OCI-LY7 (cell line): ENCODE data around the gene AIM2. TPM values are rescaled to one million over a fixed set of nuclear protein-coding genes. Genes with fewer than 3 reads are reported as not detected.
"Not testable (repeated sequence)": the region's sequence is repeated elsewhere in the genome, so short reads cannot be mapped to it uniquely, and the experiment has no call there.

Experiments used
- BruUV-seq: library from RNA; stranded (reverse); fragments of 400-500 nt; replicated peaks from 2 replicates; lab custom pipeline; 2021; lab: Mats Ljungman, UMichigan
- CTCF ChIA-PET: fragments of 300-600 bp; sonication (Branson Sonifier 250); formaldehyde crosslinking; loops from one replicate; lab custom pipeline; 2022; ENCODE audit warnings: antibody characterized with exemption; ENCODE audit not compliant: unreplicated experiment; lab: Charles Lee
- POLR2A ChIA-PET: fragments of 300-600 bp; sonication (Branson Sonifier 250); formaldehyde crosslinking; loops from one replicate; lab custom pipeline; 2022; ENCODE audit warnings: antibody characterized with exemption; lab: Charles Lee
- DNase-seq: peaks from one replicate; pipeline ENCODE4 v3.0.0-alpha.2; 2015; ENCODE audit warnings: low spot score
- H2AFZ ChIP-seq: fragments of 200-600 bp; sonication (generic), shearing (Covaris generic); 2 replicates; pipeline ENCODE4 v1.6.1; 2014; ENCODE audit warnings: mild to moderate bottlenecking, antibody characterized with exemption, low read length, moderate library complexity
- H3K27ac ChIP-seq: fragments of 200-600 bp; sonication (generic); 2 replicates; pipeline ENCODE4 v1.5.1; 2014; ENCODE audit warnings: mixed run types, low read depth, mild to moderate bottlenecking, moderate library complexity, low read length, inconsistent platforms; ENCODE audit not compliant: poor library complexity, severe bottlenecking
- H3K36me3 ChIP-seq: fragments of 200-600 bp; sonication (generic); 2 replicates; pipeline ENCODE4 v1.6.1; 2014; ENCODE audit warnings: mild to moderate bottlenecking, antibody characterized with exemption, low read length, moderate library complexity, mixed read lengths; ENCODE audit not compliant: insufficient read depth
- H3K4me1 ChIP-seq: fragments of 200-600 bp; sonication (generic); 2 replicates; pipeline ENCODE4 v1.5.1; 2014; ENCODE audit warnings: mild to moderate bottlenecking, low read length; ENCODE audit not compliant: insufficient read depth, poor library complexity, severe bottlenecking
- H3K4me2 ChIP-seq: fragments of 200-600 bp; sonication (generic); 2 replicates; pipeline ENCODE4 v1.6.1; 2014; ENCODE audit warnings: mild to moderate bottlenecking, low read length
- H3K4me3 ChIP-seq: fragments of 200-600 bp; sonication (generic); 2 replicates; pipeline ENCODE4 v1.5.1; 2014; ENCODE audit warnings: mild to moderate bottlenecking, low read depth, low read length; ENCODE audit not compliant: poor library complexity, severe bottlenecking
- H3K79me2 ChIP-seq: fragments of 200-600 bp; sonication (generic); 2 replicates; pipeline ENCODE4 v1.6.1; 2016; ENCODE audit warnings: low read depth, mild to moderate bottlenecking, low read length, moderate library complexity, mixed read lengths; ENCODE audit not compliant: insufficient read depth
- H3K9me2 ChIP-seq: fragments of 200-600 bp; sonication (generic); 2 replicates; pipeline ENCODE4 v1.6.1; 2016; ENCODE audit warnings: mild to moderate bottlenecking, low read length, mixed read lengths; ENCODE audit not compliant: insufficient read depth
- H3K9me3 ChIP-seq: fragments of 200-600 bp; sonication (generic); 2 replicates; pipeline ENCODE4 v1.6.1; 2014; ENCODE audit warnings: mild to moderate bottlenecking, mixed run types, low read length, mixed read lengths
- H4K20me1 ChIP-seq: fragments of 200-600 bp; sonication (generic); 2 replicates; pipeline ENCODE4 v1.6.1; 2014; ENCODE audit warnings: mild to moderate bottlenecking, antibody characterized with exemption, low read length, moderate library complexity, mixed read lengths; ENCODE audit not compliant: insufficient read depth
- EZH2phosphoT487 ChIP-seq: fragments of 200-600 bp; sonication (generic); IDR thresholded peaks from 2 replicates; pipeline ENCODE4 v1.6.1; 2018; ENCODE audit warnings: low read depth, borderline replicate concordance, mild to moderate bottlenecking, mixed run types, antibody characterized with exemption, low read length, moderate library complexity, mixed read lengths
- intact Hi-C: fragments of 100-400 bp; cut with micrococcal nuclease; formaldehyde crosslinking; loops from one replicate; pipeline ENCODE4 v1.10.0; 2022; ENCODE audit not compliant: unreplicated experiment
- total RNA-seq, 2 experiments: library from RNA; depleted of rRNA in 1 of 2; stranded (reverse); fragments of >200 nt in 1 of 2; shearing (Covaris generic) in 1 of 2; gene quantifications; 2 replicates each; pipeline ENCODE4 v1.2.3, GENCODE V29; 2014 to 2022
- TF ChIP-seq, protein P1 (sequence below): fragments of 200-600 bp; sonication (generic); conservative IDR thresholded peaks from 2 replicates; pipeline ENCODE4 v1.5.1; 2014; ENCODE audit warnings: mild to moderate bottlenecking, antibody characterized with exemption, low read length, moderate library complexity, mixed read lengths

Gene AIM2
- total RNA-seq, 2 experiments from 2014 or later: 18.2 to 28.1 TPM

DNA sequence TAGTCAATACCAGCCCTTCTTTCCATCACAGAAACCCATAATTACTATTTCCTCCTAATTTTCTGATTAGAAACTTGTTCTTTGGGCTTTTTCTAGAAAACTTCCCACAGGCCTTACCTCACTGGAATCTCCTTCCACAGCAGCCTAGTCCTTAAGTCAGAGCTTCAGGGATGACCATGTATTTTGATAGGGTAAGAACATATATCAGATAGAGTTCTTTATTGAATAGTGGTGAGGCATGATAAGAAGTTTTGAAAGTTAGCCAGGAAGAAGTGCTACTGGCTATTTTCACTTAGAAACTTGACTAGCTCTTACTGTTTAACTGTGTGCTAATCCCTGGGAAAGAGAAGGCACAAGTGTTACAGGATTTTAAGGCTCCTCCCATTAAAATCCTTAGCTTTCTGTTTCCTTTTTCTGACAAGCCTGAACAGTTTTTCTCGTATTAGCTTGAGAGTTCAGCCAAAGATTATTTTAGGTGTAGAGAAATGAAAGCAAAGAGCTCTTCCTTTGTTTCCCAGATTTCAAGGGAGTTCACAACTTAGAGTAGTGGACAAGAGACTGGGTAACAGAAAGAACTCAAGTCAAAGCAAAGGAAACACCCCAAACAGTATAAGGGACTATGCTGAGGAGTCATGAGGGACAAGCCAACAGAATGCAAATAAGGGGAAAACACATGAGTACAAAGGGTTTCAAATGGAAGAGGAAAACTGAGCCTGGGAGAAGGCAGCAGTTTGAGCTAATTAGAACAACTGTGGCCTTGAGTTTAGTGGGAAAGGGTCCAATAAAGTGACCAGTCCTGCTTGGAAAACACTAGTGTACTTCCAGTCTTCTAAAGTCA lies 37.2 kb upstream of the AIM2 start:
- no peak overlapping the region for H2AFZ ChIP-seq

DNA sequence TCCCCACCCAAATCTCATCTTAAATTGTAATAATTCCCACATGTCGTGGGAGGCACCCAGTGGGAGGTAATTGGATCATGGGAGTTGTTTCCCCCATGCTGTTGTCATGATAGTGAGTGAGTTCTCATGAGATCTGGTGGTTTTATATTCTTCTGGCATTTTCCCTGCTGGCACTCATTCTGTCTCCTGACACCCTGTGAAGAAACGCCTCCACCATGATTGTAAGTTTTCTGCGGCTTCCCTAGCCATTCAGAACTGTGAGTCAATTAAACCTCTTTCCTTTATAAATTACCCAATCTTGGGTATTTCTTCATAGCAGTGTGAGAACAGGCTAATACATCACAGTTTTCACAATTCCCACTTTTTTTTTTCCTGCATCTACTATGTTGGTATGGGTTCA lies 26.5 kb upstream of the AIM2 start:
- H3K4me1 ChIP-seq, H3K9me3 ChIP-seq, H3K27ac ChIP-seq, H4K20me1 ChIP-seq, H3K36me3 ChIP-seq, CTCF ChIA-PET, H3K4me3 ChIP-seq, H3K79me2 ChIP-seq, BruUV-seq, H3K9me2 ChIP-seq, intact Hi-C loops, DNase-seq, H3K4me2 ChIP-seq, H2AFZ ChIP-seq, POLR2A ChIA-PET: not testable (repeated sequence)

More for the DNA sequence above, 37.2 kb upstream of the AIM2 start:
- Histone ChIP-seq H4K20me1 (no peaks in the 10 kb centered on the region), H3K4me3 (no peak overlapping the region), H3K4me1 (no peaks in the 10 kb centered on the region), H3K9me2 (no peaks in the 10 kb centered on the region), H3K9me3 (no peaks in the 10 kb centered on the region), H3K27ac (no peak overlapping the region), H3K79me2 (no peaks in the 10 kb centered on the region), H3K36me3 (no peaks in the 10 kb centered on the region), H3K4me2 (no peak overlapping the region)
- no peak for DNase-seq
- ChIA-PET CTCF (no interaction called here), POLR2A (interaction anchor here (0.7 kb wide), 1 partner anchor 9 kb away, joined by 3 read pairs; no protein-coding TSS in a partner anchor)
- no TSS peak for BruUV-seq
- TF ChIP-seq, protein P1, sequence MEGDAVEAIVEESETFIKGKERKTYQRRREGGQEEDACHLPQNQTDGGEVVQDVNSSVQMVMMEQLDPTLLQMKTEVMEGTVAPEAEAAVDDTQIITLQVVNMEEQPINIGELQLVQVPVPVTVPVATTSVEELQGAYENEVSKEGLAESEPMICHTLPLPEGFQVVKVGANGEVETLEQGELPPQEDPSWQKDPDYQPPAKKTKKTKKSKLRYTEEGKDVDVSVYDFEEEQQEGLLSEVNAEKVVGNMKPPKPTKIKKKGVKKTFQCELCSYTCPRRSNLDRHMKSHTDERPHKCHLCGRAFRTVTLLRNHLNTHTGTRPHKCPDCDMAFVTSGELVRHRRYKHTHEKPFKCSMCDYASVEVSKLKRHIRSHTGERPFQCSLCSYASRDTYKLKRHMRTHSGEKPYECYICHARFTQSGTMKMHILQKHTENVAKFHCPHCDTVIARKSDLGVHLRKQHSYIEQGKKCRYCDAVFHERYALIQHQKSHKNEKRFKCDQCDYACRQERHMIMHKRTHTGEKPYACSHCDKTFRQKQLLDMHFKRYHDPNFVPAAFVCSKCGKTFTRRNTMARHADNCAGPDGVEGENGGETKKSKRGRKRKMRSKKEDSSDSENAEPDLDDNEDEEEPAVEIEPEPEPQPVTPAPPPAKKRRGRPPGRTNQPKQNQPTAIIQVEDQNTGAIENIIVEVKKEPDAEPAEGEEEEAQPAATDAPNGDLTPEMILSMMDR: no peak
- TF ChIP-seq EZH2phosphoT487: no peak
- intact Hi-C loops: no loop called here

DNA sequence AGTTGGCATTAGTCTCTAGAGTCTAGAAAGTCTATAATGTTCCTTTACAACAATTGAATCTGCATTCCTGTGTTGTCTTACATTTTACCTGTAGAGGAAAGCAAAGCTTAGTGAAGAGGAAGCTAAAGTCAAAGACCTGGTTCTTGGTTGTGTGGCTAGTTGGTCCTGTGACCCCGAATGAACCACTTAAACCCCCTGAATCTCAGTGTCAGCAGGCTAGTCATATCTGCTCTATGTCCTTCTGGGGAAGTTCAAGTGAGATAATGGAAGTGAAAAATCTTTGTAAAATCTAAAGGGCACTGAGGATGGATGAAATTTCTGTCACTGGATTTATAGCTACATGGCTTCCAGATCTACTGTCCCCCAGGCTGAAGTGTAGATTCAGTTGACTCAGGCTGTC lies 24.0 kb upstream of the AIM2 start:
- DNase-seq: no peak
- Histone ChIP-seq H3K4me3 (no peak overlapping the region), H3K9me2 (no peaks in the 10 kb centered on the region), H4K20me1 (no peaks in the 10 kb centered on the region), H3K27ac (no peak overlapping the region), H3K9me3 (no peaks in the 10 kb centered on the region), H2AFZ (no peak overlapping the region), H3K4me1 (no peaks in the 10 kb centered on the region), H3K4me2 (no peak overlapping the region), H3K36me3 (no peaks in the 10 kb centered on the region), H3K79me2 (no peaks in the 10 kb centered on the region)
- ChIA-PET POLR2A (no interaction called here), CTCF (no interaction called here)
- TF ChIP-seq EZH2phosphoT487: no peak
- TF ChIP-seq, protein P1: no peak
- BruUV-seq: no TSS peak
- intact Hi-C loops: no loop called here
